ENCODE data around the gene BAX. TPM values are rescaled to one million over a fixed set of nuclear protein-coding genes. Genes with fewer than 3 reads are reported as not detected.

BAX gene
- total and polyA plus RNA-seq, 4 donors = 10.5 to 27.0 (median 14.8) TPM

DNA sequence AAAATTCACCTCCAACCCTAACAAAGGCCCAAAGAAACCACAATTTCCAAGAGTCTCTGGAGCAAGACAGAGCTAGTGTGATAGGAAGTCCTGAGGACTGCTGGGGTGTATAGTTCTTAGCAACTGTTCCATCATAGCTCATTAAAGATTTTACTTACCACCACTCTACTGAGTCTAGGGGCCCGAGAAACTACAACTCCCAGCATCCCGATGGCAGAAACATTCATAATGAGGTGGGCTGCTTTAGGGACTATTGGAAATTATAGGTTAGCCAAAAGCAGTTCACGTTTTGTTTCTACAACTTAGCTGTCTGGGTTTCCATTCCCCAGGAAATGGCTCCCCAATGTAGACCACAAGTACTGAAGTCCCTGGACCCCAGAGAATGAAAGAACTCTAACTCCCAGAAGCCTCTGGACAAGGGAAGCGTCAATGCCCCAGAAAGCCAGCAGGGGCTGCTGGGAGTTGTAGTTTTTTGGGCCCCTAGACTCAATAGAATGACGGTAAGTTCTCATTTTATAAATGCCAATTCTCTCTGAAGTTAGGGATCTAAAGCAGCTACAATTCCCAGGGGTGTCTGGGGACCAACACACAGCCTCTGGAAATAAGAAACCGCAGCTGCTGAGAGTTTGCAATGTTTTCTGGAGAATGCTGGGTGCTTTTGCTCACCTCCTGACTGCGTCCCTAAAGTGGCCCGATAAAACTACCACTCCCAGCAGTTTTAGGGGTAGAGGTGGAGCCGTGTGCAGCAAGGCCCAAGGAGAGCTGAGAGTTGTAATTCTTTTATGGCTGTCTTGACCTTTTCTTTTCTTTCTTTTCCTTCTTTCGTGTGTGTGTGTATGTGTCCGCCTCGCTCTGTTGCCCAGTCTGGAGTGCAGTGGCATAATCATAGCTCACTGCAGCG, 21.5 kb downstream of the BAX start:
- no peaks in the 10 kb centered on the region for H3K4me1 ChIP-seq (ENCODE audit: control insufficient read depth in 4 of 4, insufficient read depth in 4 of 4, low read length in 3 of 4)
- no peaks in the 10 kb centered on the region for H3K27me3 ChIP-seq (ENCODE audit: control insufficient read depth in 4 of 4, insufficient read depth in 4 of 4, low read length in 3 of 4)
- no peak overlapping the region for H3K9ac ChIP-seq (ENCODE audit: low read depth in 1 of 2, low read length in 2 of 2)
- 94% methylated on average over 13 of the region's 13 CpGs for WGBS
- peaks cover 1 to 31% (median 12%) of the 10 kb centered on the region in 4 donors for H3K36me3 ChIP-seq (ENCODE audit: control insufficient read depth in 4 of 4, insufficient read depth in 3 of 4, low read depth in 1 of 4, low read length in 3 of 4)
- H3K4me3 ChIP-seq (ENCODE audit: low read depth in 1 of 3, low read length in 3 of 3) = no peak overlapping the region
- no peak overlapping the region for H3K27ac ChIP-seq (ENCODE audit: low read depth in 1 of 2, low read length in 2 of 2)
- TF ChIP-seq, protein P1, sequence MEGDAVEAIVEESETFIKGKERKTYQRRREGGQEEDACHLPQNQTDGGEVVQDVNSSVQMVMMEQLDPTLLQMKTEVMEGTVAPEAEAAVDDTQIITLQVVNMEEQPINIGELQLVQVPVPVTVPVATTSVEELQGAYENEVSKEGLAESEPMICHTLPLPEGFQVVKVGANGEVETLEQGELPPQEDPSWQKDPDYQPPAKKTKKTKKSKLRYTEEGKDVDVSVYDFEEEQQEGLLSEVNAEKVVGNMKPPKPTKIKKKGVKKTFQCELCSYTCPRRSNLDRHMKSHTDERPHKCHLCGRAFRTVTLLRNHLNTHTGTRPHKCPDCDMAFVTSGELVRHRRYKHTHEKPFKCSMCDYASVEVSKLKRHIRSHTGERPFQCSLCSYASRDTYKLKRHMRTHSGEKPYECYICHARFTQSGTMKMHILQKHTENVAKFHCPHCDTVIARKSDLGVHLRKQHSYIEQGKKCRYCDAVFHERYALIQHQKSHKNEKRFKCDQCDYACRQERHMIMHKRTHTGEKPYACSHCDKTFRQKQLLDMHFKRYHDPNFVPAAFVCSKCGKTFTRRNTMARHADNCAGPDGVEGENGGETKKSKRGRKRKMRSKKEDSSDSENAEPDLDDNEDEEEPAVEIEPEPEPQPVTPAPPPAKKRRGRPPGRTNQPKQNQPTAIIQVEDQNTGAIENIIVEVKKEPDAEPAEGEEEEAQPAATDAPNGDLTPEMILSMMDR (IDR thresholded peaks at IDR 0.05; ENCODE audit: low read depth, low read length, missing input control) = no peak
- TF ChIP-seq TAF1 (conservative IDR thresholded peaks at IDR 0.05) = no peak
- TF ChIP-seq, protein P2, sequence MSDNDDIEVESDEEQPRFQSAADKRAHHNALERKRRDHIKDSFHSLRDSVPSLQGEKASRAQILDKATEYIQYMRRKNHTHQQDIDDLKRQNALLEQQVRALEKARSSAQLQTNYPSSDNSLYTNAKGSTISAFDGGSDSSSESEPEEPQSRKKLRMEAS (IDR thresholded peaks at IDR 0.05) = no peak
- TF ChIP-seq YY1 (IDR thresholded peaks at IDR 0.05) = no peak
- TF ChIP-seq RXRA (IDR thresholded peaks at IDR 0.05) = no peak
- TF ChIP-seq FOXA2 (IDR thresholded peaks at IDR 0.05) = no peak
- no peak for TF ChIP-seq RAD21 (IDR thresholded peaks at IDR 0.05)
- TF ChIP-seq HNF4G (IDR thresholded peaks at IDR 0.05) = no peak
- TF ChIP-seq SP1 (IDR thresholded peaks at IDR 0.05) = no peak
- no peak for TF ChIP-seq FOXA1 (IDR thresholded peaks at IDR 0.05)
- DNase-seq (ENCODE audit: low spot score) = peak; percentile 52
- no peaks in the 10 kb centered on the region for H3K9me3 ChIP-seq (ENCODE audit: control insufficient read depth in 4 of 4, low read length in 3 of 4)

DNA sequence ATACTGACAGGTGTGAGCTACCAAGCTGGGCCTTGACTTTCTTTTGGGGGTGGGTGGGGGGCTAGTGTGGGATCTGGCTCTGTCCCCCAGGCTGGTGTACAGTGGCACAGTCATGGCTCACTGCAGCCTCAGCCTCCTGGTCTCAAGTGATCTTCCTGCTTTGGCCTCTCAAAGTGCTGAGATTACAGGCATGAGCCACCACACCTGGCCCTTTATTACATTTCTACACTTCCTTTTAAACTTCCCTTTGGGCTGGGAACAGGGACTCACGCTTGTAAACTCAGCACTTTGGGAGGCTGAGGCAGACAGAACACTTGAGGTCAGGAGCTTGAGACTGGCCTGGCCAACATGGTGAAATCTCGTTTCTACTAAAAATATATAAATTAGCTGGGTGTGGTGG, 22.4 kb downstream of the BAX start:
- no peaks in the 10 kb centered on the region for H3K27me3 ChIP-seq (ENCODE audit: control insufficient read depth in 4 of 4, insufficient read depth in 4 of 4, low read length in 3 of 4)
- no peak overlapping the region for H3K4me3 ChIP-seq (ENCODE audit: low read depth in 1 of 3, low read length in 3 of 3)
- H3K9ac ChIP-seq (ENCODE audit: low read depth in 1 of 2, low read length in 2 of 2) = no peak overlapping the region
- H3K4me1 ChIP-seq (ENCODE audit: control insufficient read depth in 4 of 4, insufficient read depth in 4 of 4, low read length in 3 of 4) = no peaks in the 10 kb centered on the region
- H3K36me3 ChIP-seq (ENCODE audit: control insufficient read depth in 4 of 4, insufficient read depth in 3 of 4, low read depth in 1 of 4, low read length in 3 of 4) = peaks cover 1 to 32% (median 12%) of the 10 kb centered on the region in 4 donors
- no peak overlapping the region for H3K27ac ChIP-seq (ENCODE audit: low read depth in 1 of 2, low read length in 2 of 2)
- WGBS = 88% methylated on average over 2 of the region's 2 CpGs
- H3K9me3 ChIP-seq (ENCODE audit: control insufficient read depth in 4 of 4, low read length in 3 of 4) = no peaks in the 10 kb centered on the region
- no peak for TF ChIP-seq HNF4G (IDR thresholded peaks at IDR 0.05)
- DNase-seq (ENCODE audit: low spot score) = no peak

DNA sequence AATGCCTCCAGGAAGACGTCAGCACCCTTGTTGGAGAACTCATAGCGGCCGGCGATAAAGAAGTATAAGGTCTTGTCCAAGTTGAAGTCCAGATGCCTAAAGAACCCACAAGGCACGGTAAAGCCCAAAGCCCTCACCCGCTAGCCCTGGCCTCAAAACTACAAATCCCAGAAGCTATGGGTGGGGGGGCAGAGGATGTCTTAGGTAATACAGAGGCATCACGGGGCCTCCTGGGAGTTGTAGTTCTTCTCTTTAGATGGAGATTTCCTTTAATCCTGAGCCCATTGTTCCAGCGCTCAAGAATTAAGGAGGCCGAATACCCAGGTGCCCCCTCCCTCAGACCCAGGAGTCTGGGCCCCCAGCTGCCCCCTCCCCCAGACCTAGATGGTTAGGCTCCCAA, 27.6 kb downstream of the BAX start:
- TF ChIP-seq, protein P2 (IDR thresholded peaks at IDR 0.05) = no peak
- TF ChIP-seq, protein P3, sequence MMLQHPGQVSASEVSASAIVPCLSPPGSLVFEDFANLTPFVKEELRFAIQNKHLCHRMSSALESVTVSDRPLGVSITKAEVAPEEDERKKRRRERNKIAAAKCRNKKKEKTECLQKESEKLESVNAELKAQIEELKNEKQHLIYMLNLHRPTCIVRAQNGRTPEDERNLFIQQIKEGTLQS (IDR thresholded peaks at IDR 0.05) = no peak
- no peak for TF ChIP-seq EGR1 (IDR thresholded peaks at IDR 0.05; ENCODE audit: low read depth in 2 of 2)
- TF ChIP-seq HNF4G (IDR thresholded peaks at IDR 0.05) = no peak
- TF ChIP-seq RXRA (IDR thresholded peaks at IDR 0.05) = no peak
- TF ChIP-seq FOXA1 (IDR thresholded peaks at IDR 0.05) = no peak
- TF ChIP-seq, protein P4, sequence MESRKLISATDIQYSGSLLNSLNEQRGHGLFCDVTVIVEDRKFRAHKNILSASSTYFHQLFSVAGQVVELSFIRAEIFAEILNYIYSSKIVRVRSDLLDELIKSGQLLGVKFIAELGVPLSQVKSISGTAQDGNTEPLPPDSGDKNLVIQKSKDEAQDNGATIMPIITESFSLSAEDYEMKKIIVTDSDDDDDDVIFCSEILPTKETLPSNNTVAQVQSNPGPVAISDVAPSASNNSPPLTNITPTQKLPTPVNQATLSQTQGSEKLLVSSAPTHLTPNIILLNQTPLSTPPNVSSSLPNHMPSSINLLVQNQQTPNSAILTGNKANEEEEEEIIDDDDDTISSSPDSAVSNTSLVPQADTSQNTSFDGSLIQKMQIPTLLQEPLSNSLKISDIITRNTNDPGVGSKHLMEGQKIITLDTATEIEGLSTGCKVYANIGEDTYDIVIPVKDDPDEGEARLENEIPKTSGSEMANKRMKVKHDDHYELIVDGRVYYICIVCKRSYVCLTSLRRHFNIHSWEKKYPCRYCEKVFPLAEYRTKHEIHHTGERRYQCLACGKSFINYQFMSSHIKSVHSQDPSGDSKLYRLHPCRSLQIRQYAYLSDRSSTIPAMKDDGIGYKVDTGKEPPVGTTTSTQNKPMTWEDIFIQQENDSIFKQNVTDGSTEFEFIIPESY (IDR thresholded peaks at IDR 0.05) = no peak
- no peak for TF ChIP-seq YY1 (IDR thresholded peaks at IDR 0.05)
- Histone ChIP-seq H3K36me3 (ENCODE audit: control insufficient read depth in 4 of 4, insufficient read depth in 3 of 4, low read depth in 1 of 4, low read length in 3 of 4) (peaks cover 4 to 32% (median 21%) of the 10 kb centered on the region in 4 donors), H3K9ac (ENCODE audit: low read depth in 1 of 2, low read length in 2 of 2) (no peak overlapping the region), H3K4me1 (ENCODE audit: control insufficient read depth in 4 of 4, insufficient read depth in 4 of 4, low read length in 3 of 4) (peaks cover 2 to 7% (median 4%) of the 10 kb centered on the region in 4 donors), H3K27ac (ENCODE audit: low read depth in 1 of 2, low read length in 2 of 2) (no peak overlapping the region), H3K9me3 (ENCODE audit: control insufficient read depth in 4 of 4, low read length in 3 of 4) (no peaks in the 10 kb centered on the region), H3K4me3 (ENCODE audit: low read depth in 1 of 3, low read length in 3 of 3) (no peak overlapping the region), H3K27me3 (ENCODE audit: control insufficient read depth in 4 of 4, insufficient read depth in 4 of 4, low read length in 3 of 4) (no peaks in the 10 kb centered on the region)
- no peak for DNase-seq (ENCODE audit: low spot score)
- 96% methylated on average over 9 of the region's 9 CpGs for WGBS

Measured in liver (tissue), 9 donors.